SK-N-SH treated with all-trans-retinoic acid at 6 μM for 48 hours (cell line): ENCODE results near the gene LCLAT1.

Experiments
- ATAC-seq: fragments of 200-7000 bp; cut with Tn5 transposase; 3 replicates; pipeline ENCODE4 v1.9.1; 2020; ENCODE audit warnings: mild to moderate bottlenecking, moderate library complexity
- ARNTL ChIP-seq: fragments of 450-650 bp; formaldehyde crosslinking; IDR thresholded peaks from 2 replicates; pipeline ENCODE4 v1.5.0; 2020; ENCODE audit warnings: low read depth, mild to moderate bottlenecking, moderate library complexity, borderline replicate concordance
- BACH2 ChIP-seq: fragments of 250-450 bp; sonication (Bioruptor Pico); IDR thresholded peaks from 2 replicates; pipeline ENCODE4 v1.9.0; 2021; ENCODE audit warnings: mild to moderate bottlenecking, borderline replicate concordance
- CREB5 ChIP-seq: fragments of 250-450 bp; sonication (Bioruptor Pico); IDR thresholded peaks from 2 replicates; pipeline ENCODE4 v1.5.1; 2020; ENCODE audit warnings: low read depth, mild to moderate bottlenecking, moderate library complexity
- CSDC2 ChIP-seq: fragments of 250-450 bp; sonication (Bioruptor Pico); IDR thresholded peaks from 2 replicates; pipeline ENCODE4 v1.5.0; 2020; ENCODE audit warnings: mild to moderate bottlenecking, moderate library complexity
- CSRNP3 ChIP-seq: fragments of 250-450 bp; sonication (Bioruptor Pico); IDR thresholded peaks from 2 replicates; pipeline ENCODE4 v1.5.1; 2021; ENCODE audit warnings: mild to moderate bottlenecking, moderate library complexity
- ESRRG ChIP-seq: fragments of 250-450 bp; sonication (Bioruptor Pico); IDR thresholded peaks from 2 replicates; pipeline ENCODE4 v1.6.1; 2021; ENCODE audit warnings: mild to moderate bottlenecking
- GLIS3 ChIP-seq: fragments of 250-450 bp; sonication (Bioruptor Pico); IDR thresholded peaks from 2 replicates; pipeline ENCODE4 v1.5.0; 2020; ENCODE audit warnings: mild to moderate bottlenecking, moderate library complexity
- ISL1 ChIP-seq: fragments of 250-450 bp; sonication (Bioruptor Pico); IDR thresholded peaks from 2 replicates; pipeline ENCODE4 v2.1.2; 2022; ENCODE audit warnings: mild to moderate bottlenecking, moderate library complexity
- PATZ1 ChIP-seq: fragments of 250-450 bp; sonication (Bioruptor Pico); IDR thresholded peaks from 2 replicates; pipeline ENCODE4 v1.8.0; 2020; ENCODE audit warnings: mild to moderate bottlenecking, moderate library complexity, borderline replicate concordance
- POU6F1 ChIP-seq: fragments of 250-450 bp; sonication (Bioruptor Pico); IDR thresholded peaks from 2 replicates; pipeline ENCODE4 v1.8.0; 2021; ENCODE audit warnings: low read depth, mild to moderate bottlenecking, moderate library complexity, borderline replicate concordance
- SNAI2 ChIP-seq: fragments of 250-450 bp; sonication (Bioruptor Pico); IDR thresholded peaks from 2 replicates; pipeline ENCODE4 v1.5.0; 2020; ENCODE audit warnings: mild to moderate bottlenecking, moderate library complexity
- TCF4 ChIP-seq: fragments of 250-450 bp; sonication (Bioruptor Pico); IDR thresholded peaks from 2 replicates; pipeline ENCODE4 v1.8.0; 2021; ENCODE audit warnings: mild to moderate bottlenecking, moderate library complexity, borderline replicate concordance
- TOX ChIP-seq: fragments of 250-450 bp; sonication (Bioruptor Pico); IDR thresholded peaks from 2 replicates; pipeline ENCODE4 v1.8.0; 2021; ENCODE audit warnings: mild to moderate bottlenecking, moderate library complexity, borderline replicate concordance
- ZC3H10 ChIP-seq: fragments of 250-450 bp; sonication (Bioruptor Pico); IDR thresholded peaks from 2 replicates; pipeline ENCODE4 v1.5.1; 2021; ENCODE audit warnings: mild to moderate bottlenecking, moderate library complexity
- ZFP30 ChIP-seq: fragments of 450-650 bp; formaldehyde crosslinking; IDR thresholded peaks from 2 replicates; pipeline ENCODE4 v1.5.0; 2022; ENCODE audit warnings: mild to moderate bottlenecking, moderate library complexity
- ZNF565 ChIP-seq: fragments of 450-650 bp; formaldehyde crosslinking; conservative IDR thresholded peaks from 2 replicates; pipeline ENCODE4 v1.5.0; 2020; ENCODE audit warnings: low read depth, mild to moderate bottlenecking, moderate library complexity
- ZNF70 ChIP-seq: fragments of 450-650 bp; formaldehyde crosslinking; IDR thresholded peaks from 2 replicates; pipeline ENCODE4 v1.5.0; 2020; ENCODE audit warnings: mild to moderate bottlenecking, moderate library complexity
- ZNF8 ChIP-seq: fragments of 450-650 bp; formaldehyde crosslinking; IDR thresholded peaks from 2 replicates; pipeline ENCODE4 v1.5.0; 2020; ENCODE audit warnings: mild to moderate bottlenecking, moderate library complexity

Gene LCLAT1

GRCh38 chr2:30675758-30676157 is 228.7 kb downstream of the LCLAT1 start:
- ATAC-seq = no peak
- TF ChIP-seq CSDC2 (CRISPR knock-in tag) (no peak), CSRNP3 (CRISPR knock-in tag) (no peak), TCF4 (CRISPR knock-in tag) (no peak), GLIS3 (CRISPR knock-in tag) (no peak), TOX (CRISPR knock-in tag) (no peak), ISL1 (CRISPR knock-in tag) (no peak), CREB5 (CRISPR knock-in tag) (no peak), ARNTL (CRISPR knock-in tag) (no peak), POU6F1 (CRISPR knock-in tag) (no peak), ZNF565 (CRISPR knock-in tag) (no peak)

- TF ChIP-seq PATZ1 (no peak), SNAI2 (CRISPR knock-in tag) (no peak), ZNF70 (no peak), ZNF565 (CRISPR knock-in tag) (no peak), POU6F1 (CRISPR knock-in tag) (no peak), TOX (CRISPR knock-in tag) (no peak), CSDC2 (CRISPR knock-in tag) (no peak), ARNTL (CRISPR knock-in tag) (no peak), ZNF8 (CRISPR knock-in tag) (no peak), CSRNP3 (CRISPR knock-in tag) (no peak), ZC3H10 (CRISPR knock-in tag) (no peak), ISL1 (CRISPR knock-in tag) (no peak; the same call in 1 of the 2 replicates), ZFP30 (no peak), ESRRG (CRISPR knock-in tag) (no peak)
- peak; percentile 65 for ATAC-seq
These were observed 230.2 kb downstream of the LCLAT1 start for GRCh38 chr2:30677231-30677630.

GRCh38 chr2:30677861-30678385 is 230.9 kb downstream of the LCLAT1 start:
- ATAC-seq = no peak; the same call in 2 of the 3 replicates
- no peak for TF ChIP-seq BACH2
- no peak for TF ChIP-seq SNAI2 (CRISPR knock-in tag)
